Measurements from ENCODE around the gene KCNE1.
"Not testable (repeated sequence)": the region's sequence is repeated elsewhere in the genome, so short reads cannot be mapped to it uniquely, and the experiment has no call there.

KCNE1 gene

GRCh38 chr21:34511787-34512455 is at the start of gene KCNE1:
KCNE1 (minus strand) TSS chr21:34512210; CDS start chr21:34449634, 62,576 bp downstream.
- no peak for DNase-seq

GRCh38 chr21:34561806-34562205 is 49.8 kb upstream of the KCNE1 start:
- DNase-seq = no peak

GRCh38 chr21:34560609-34561008 is 48.6 kb upstream of the KCNE1 start:
- no peak for DNase-seq

DNA sequence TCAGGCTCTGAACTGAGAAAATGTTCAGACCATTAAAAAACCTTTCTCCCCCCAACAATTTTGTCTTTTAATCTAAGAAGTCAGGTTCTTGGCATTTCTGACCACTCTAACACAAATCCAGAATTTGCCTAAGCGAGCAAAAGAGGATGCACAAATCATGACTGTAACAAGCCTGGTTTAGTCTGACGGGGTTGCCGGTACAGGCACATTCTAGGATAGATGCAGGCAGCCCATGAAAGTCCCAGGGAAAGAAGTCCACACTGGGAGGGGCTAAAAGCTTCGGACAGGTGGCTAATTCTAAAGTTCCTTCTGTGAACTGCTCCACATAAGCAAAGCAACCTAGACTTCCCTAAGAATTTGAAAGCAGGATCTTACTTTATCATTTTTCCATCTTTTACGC is 48.0 kb upstream of the KCNE1 start:
- DNase-seq = no peak

GRCh38 chr21:34559089-34559631 is 47.1 kb upstream of the KCNE1 start:
- DNase-seq = no peak

GRCh38 chr21:34558166-34558565 is 46.2 kb upstream of the KCNE1 start:
- DNase-seq = no peak

GRCh38 chr21:34557261-34557660 is 45.3 kb upstream of the KCNE1 start:
- DNase-seq = no peak

DNA sequence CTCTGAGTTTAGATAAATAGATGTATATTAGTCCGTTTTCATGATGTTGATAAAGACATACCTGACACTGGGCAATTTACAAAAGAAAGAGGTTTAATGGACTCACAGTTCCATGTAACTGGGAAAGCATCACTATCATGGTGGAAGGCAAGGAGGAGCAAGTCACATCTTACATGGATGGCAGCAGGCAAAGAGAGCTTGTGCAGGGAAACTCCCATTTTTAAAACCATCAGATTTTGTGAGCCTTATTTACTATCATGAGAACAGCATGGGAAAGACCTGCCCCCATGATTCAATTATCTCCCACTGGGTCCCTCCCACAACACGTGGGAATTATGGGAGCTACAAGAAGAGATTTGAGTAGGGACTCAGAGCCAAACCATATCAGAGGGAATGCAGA is 42.7 kb upstream of the KCNE1 start:
- not testable (repeated sequence) for DNase-seq

- no peak for DNase-seq
Observed at GRCh38 chr21:34554227-34554626, 42.2 kb upstream of the KCNE1 start.

- no peak for DNase-seq
Observed at GRCh38 chr21:34553151-34553952, 41.3 kb upstream of the KCNE1 start.

- no peak for DNase-seq
Observed at GRCh38 chr21:34552360-34553098, 40.5 kb upstream of the KCNE1 start.

GRCh38 chr21:34550182-34550799 is 38.3 kb upstream of the KCNE1 start:
- no peak for DNase-seq

GRCh38 chr21:34548781-34549376 is 36.9 kb upstream of the KCNE1 start:
- no peak for DNase-seq

- DNase-seq = no peak
Observed at GRCh38 chr21:34546542-34546941, 34.5 kb upstream of the KCNE1 start.

GRCh38 chr21:34545079-34545884 is 33.3 kb upstream of the KCNE1 start:
- DNase-seq = peak; percentile 51

GRCh38 chr21:34544032-34544496 is 32.1 kb upstream of the KCNE1 start:
- no peak for DNase-seq

DNA sequence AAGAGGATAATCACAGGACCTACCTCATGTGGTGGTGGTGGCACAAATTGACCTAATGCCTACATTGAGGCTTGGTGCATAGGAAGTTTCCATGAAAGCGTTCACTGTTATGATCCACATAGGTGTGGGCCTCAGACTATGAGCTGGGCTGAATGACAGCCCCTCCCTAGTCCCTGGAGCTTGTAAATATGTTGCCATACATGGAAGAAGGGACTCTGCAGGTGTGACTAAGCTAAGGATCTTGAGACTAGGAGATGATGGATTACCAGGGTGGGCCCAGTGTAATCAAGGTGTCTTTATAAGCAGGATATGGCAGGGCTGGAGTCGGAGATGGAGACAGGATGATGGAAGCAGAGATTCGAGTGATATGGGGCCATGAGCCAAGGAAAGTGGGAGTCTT is 31.0 kb upstream of the KCNE1 start:
- no peak for DNase-seq

GRCh38 chr21:34540206-34540605 is 28.2 kb upstream of the KCNE1 start:
- no peak for DNase-seq

DNA sequence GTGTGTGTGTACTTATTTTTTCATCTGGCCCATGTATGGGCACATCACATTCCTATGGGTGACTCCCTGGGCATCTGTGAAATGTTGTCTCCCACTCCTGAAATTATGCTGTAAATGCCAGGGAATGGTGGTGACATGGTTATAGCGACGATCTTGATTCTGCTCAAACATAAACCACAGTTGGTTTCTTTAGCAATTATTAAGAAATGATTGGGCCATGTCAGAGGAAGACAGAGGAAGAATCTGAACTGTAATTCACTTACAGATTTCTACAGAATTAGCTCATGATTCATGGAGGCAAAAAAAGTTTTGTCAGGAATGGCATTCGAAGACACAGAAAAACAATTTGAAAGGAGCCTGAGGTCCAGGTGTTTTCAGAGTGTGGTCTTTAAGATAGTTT is 25.8 kb upstream of the KCNE1 start:
- no peak for DNase-seq

DNA sequence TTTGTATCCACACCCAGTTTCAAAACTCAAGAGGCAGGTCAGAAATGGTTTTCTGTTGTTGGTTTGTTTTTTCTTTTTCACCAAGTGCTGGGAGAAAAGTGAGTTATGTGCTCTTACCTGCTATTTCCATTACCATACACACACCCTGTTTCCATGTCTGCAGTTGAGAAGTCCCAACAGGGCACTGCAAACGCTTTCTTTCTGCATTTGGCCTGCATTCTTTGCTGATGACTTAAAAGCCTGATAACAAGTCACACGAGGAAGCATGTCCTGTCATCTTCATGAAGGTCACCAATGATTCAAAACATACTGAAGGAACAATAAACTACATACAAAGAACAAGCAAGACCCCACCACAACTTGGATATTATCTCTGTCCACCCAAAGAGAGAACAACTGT is 24.8 kb upstream of the KCNE1 start:
- DNase-seq = no peak

GRCh38 chr21:34536311-34536710 is 24.3 kb upstream of the KCNE1 start:
- no peak for DNase-seq

GRCh38 chr21:34535886-34536285 is 23.9 kb upstream of the KCNE1 start:
- no peak for DNase-seq

Data from left hindlimb (tissue), 1 donor.